Measurements from ENCODE around the gene COG5. TPM values are rescaled to one million over a fixed set of nuclear protein-coding genes. Genes with fewer than 3 reads are reported as not detected.

The COG5 gene
- total RNA-seq, 1 experiment from 2014 or later = 20.2 TPM

- no peak overlapping the region for H3K27ac ChIP-seq (ENCODE audit: insufficient read length, low read depth, low read length)
- DNase-seq = no peak
- H3K23ac ChIP-seq (ENCODE audit: insufficient read length, low read depth, low read length) = no peak overlapping the region
- no peak overlapping the region for H2BK12ac ChIP-seq (ENCODE audit: insufficient read length, low read depth, low read length)
- no peak overlapping the region for H4K91ac ChIP-seq (ENCODE audit: insufficient read length, low read depth, low read length)
- no peak overlapping the region for H4K5ac ChIP-seq (ENCODE audit: insufficient read length, low read depth, low read length)
- Mint-ChIP-seq H3K27me3 (ENCODE audit: low read depth) (no peaks in the 10 kb centered on the region; the same call in 1 of the 2 replicates), H3K4me1 (peaks cover 24 to 27% of the 10 kb centered on the region in 2 experiments), H3K36me3 (ENCODE audit: insufficient read depth in 1 of 3, low read depth in 3 of 3) (peaks cover 0 to 5% (median 4%) of the 10 kb centered on the region in 3 experiments; a peak in 2 of 7 replicates), H3K4me3 (peak overlapping the region; percentile 95 to 96), H3K9me3 (peaks cover 0 to 3% of the 10 kb centered on the region in 2 experiments; a peak in 2 of 5 replicates), H3K27ac (peak overlapping the region; percentile 99 to 100 (median 100); a peak in 6 of 7 replicates)
- no peak overlapping the region for H2BK15ac ChIP-seq (ENCODE audit: low read depth, low read length)
- H3K4ac ChIP-seq (ENCODE audit: low read depth, low read length) = no peak overlapping the region
- no peak overlapping the region for H2AK5ac ChIP-seq (ENCODE audit: insufficient read length, low read length)
- no peaks in the 10 kb centered on the region for H3K4me1 ChIP-seq (ENCODE audit: insufficient read depth, low read length)
- TF ChIP-seq, protein P1, sequence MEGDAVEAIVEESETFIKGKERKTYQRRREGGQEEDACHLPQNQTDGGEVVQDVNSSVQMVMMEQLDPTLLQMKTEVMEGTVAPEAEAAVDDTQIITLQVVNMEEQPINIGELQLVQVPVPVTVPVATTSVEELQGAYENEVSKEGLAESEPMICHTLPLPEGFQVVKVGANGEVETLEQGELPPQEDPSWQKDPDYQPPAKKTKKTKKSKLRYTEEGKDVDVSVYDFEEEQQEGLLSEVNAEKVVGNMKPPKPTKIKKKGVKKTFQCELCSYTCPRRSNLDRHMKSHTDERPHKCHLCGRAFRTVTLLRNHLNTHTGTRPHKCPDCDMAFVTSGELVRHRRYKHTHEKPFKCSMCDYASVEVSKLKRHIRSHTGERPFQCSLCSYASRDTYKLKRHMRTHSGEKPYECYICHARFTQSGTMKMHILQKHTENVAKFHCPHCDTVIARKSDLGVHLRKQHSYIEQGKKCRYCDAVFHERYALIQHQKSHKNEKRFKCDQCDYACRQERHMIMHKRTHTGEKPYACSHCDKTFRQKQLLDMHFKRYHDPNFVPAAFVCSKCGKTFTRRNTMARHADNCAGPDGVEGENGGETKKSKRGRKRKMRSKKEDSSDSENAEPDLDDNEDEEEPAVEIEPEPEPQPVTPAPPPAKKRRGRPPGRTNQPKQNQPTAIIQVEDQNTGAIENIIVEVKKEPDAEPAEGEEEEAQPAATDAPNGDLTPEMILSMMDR (conservative IDR thresholded peaks at IDR 0.05) = no peak
- no peak overlapping the region for H2BK5ac ChIP-seq (ENCODE audit: insufficient read length, low read length)
- no peak overlapping the region for H2BK20ac ChIP-seq (ENCODE audit: low read depth, low read length, poor library complexity, severe bottlenecking)
- H4K20me1 ChIP-seq (ENCODE audit: control insufficient read depth, insufficient read depth, insufficient read length) = no peaks in the 10 kb centered on the region
- H3K23me2 ChIP-seq (ENCODE audit: insufficient read length, low read depth, low read length, poor library complexity, severe bottlenecking) = peaks cover 5% of the 10 kb centered on the region
- H2AFZ ChIP-seq (ENCODE audit: low read length) = no peak overlapping the region
- no peak overlapping the region for H3K9ac ChIP-seq (ENCODE audit: extremely low read depth, insufficient read length, low read length)
- no peak overlapping the region for H3K56ac ChIP-seq (ENCODE audit: insufficient read length, low read depth, low read length)
- H3K79me1 ChIP-seq (ENCODE audit: insufficient read depth, low read depth, low read length, poor library complexity, severe bottlenecking) = no peaks in the 10 kb centered on the region
- no peak overlapping the region for H3K4me2 ChIP-seq (ENCODE audit: insufficient read depth, insufficient read length, low read length)
- H3K18ac ChIP-seq (ENCODE audit: insufficient read length, low read depth, low read length) = no peak overlapping the region
- H2BK120ac ChIP-seq (ENCODE audit: low read depth, low read length, poor library complexity, severe bottlenecking) = no peak overlapping the region
- H3K27me3 ChIP-seq (ENCODE audit: insufficient read depth, low read length) = no peaks in the 10 kb centered on the region
- H3T11ph ChIP-seq (ENCODE audit: low read length) = no peak overlapping the region
- WGBS (ENCODE audit: extremely low coverage, insufficient read length, low lambda C conversion rate) = no CpG with 5 or more reads among the region's 5 CpGs
- H3K9me3 ChIP-seq (ENCODE audit: control insufficient read depth, low read depth, low read length) = no peaks in the 10 kb centered on the region
- peaks cover 3% of the 10 kb centered on the region; the same call in 1 of the 2 replicates for H3K79me2 ChIP-seq (ENCODE audit: insufficient read depth, low read length)
- H3K14ac ChIP-seq (ENCODE audit: insufficient read depth, low read length) = no peak overlapping the region
- H4K8ac ChIP-seq (replicated peaks; ENCODE audit: insufficient read length, low read depth, low read length) = no peak overlapping the region
Measured at GRCh38 chr7:107166736-107167426, 396.8 kb downstream of the COG5 start.

All from H9 (cell line).